ENCODE measurements around the gene MINDY4.

MINDY4 gene

DNA sequence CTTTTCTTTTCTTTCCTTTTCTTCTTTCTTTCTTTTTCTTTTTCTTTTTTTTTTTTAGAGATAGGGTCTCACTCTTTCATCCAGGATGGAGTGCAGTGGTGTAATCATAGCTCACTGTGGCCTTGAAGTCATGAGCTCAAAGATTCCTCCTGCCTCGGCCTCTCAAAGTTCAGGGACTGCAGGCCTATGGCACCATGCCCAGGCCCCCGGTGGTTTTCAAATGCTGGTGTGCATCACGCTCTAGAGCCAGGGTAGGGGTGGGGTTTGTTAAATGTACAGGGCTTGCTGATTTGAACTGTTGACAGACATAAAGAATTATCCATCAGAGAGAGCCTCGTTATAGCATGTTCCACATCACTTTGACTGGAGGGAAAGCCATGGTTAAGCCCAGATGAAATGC, 5.8 kb downstream of the MINDY4 start:
- DNase-seq, result no peak

DNA sequence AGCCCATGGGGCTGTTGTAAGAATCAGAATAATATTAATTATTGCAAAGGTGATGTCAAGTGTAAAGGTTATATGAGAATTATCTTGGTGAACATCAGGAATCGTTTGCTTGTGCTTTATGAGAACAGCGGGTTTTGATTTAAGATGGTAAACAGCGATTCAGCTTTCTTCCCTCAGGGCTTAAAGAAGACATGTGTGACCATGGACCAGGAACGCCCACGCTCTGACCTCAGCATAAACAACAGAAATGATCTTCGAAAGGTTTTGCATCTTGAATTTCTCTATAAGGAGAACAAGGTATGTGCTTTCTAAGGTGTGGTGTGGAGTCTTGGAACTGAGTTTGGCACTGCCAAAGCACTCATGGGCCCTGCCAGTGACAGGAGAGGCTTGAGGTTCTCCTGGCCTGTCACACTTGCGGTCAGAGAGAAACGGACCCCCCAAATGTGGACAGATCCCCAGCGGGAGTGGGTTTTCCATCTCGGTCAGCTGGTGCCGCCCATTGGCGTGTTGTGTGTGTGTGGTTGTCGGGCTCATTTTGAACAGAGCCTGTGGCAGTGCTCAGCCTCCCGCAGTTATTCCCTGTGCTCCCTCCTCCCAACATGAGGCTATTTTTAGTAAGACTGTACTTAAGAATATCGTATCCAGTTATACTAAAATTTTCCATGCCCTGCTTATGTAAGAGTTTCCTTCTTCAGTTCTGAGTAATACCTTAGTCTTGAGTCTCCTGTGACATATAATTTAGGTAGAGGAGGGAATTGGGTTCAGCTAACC, 7.2 kb downstream of the MINDY4 start:
- DNase-seq, result no peak

DNA sequence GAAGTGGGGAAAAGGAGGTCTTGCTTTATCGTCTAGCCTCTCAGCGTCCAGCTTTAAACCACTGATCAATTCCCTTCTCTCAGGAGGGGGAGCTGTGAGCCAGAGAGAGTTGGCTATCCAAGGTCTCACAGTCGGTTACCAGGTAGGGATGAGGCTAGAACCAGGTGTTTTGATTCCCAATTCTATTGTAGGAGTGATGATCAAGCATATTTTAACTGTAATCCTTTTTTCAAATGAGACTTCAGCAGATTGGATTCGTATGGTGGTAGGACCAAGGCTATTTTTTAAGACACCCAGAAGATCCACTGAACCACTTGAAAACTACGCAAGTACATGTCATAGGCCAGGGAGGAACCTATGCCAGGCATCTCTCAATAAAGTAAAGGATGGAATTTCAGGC, 8.4 kb downstream of the MINDY4 start:
- DNase-seq, result no peak

DNA sequence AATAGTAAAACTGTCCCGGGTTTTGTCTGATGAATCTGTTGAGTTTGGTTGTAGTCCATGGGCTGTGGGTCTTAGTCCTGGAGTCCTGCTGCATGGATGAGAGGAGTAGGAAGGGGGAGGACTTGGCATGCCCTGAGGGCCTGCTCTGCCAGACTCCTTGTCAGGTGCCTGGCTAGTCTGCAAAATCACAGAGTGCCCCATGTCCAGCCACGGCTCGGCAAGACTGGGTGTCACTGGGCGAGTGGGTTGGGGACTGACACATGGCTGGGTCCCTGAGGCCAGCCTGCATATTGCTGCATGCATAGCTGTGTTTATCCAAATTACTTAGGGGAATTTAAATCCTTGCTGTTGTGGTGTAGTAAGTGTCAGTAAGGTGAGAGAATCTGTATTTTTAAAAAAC, 9.7 kb downstream of the MINDY4 start:
- DNase-seq, result no peak

DNA sequence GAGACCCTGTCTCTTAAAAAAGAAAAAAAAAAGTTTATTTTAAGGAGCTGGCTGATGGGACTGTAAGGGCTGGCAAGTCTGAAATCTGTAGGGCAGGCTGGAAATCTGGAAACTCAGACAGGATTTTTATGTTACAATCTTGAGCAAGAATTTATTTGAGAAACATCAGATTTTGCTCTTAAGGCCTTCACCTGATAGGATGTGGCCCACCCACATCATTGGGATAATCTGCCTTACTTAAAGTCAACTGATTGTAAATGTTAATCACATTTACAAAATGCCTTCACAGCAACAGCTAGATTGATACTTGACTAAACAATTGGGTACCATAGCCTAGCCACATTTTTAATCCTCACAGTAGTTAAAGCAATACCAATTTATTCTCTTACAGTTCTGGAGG, 11.5 kb downstream of the MINDY4 start:
- no peak for DNase-seq

DNA sequence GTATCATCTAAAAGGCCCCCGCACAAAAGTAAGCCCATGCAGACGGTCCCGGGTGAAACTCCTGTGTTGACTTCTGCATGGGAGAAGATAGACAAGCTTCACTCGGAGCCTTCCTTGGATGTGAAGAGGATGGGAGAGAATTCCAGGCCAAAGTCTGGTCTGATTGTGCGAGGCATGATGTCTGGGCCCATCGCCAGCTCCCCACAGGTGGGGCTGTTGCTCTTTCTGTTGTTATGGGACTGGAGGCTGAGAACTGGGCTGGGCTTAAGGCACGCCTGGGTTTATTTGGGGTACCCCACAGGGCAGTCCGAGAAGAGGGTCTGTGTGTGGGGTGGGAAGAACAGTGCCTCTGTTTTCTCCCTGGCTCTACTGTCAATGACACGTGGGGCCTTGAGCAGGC, 14.6 kb downstream of the MINDY4 start:
- DNase-seq, result no peak

DNA sequence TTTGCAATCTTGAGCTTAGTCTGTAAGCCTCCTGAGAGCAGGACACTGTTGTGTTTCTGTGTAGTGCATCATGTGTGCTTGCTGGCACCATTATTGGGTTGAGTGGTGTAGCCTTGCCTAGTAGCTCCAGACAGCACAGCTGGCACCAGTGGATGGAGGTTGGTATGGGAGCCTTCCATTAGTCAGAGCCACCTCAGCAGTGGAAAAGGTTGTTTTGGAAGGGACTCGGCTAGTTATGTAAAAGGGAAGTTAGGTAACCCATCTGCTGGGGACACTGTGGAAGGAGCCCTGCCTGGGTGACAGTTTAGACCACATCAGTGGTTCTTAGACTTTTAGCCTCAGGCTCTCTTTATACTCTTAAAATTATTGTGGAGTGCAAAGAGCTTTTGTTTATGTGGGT, 16.3 kb downstream of the MINDY4 start:
- DNase-seq, result no peak

DNA sequence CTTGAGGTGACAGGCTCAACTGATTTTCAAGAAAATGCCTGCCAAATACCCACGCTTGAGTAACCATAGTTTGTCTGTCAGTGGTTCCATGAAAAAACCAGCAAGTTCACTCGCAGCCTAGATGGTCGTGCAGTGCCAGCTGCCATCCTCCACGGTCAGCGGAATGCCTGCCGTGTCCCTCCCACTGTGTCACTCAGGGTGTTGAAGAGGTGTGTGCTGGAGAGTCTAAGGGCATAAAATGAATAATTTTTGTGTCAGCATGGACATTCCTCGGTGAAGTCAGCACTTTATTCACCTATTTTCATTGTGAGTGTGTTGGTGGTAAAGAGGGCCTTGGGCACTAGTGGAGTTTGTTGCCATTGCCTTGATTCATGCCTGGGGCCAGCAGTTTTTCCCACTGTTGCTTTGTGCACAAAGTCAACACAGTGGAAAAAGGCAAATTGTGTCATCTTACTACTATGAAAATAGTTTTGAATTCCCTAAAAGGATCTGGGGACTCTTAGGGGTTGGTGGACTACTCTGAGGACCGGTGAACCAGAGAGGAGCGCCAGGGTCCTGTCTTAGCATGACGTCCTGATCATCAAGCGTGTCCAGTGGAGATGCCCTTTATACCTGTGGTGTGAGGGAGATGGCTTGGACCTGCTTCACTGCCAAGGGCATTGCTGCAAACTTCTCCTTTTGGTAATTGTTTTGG, 17.6 kb downstream of the MINDY4 start:
- DNase-seq, result no peak

DNA sequence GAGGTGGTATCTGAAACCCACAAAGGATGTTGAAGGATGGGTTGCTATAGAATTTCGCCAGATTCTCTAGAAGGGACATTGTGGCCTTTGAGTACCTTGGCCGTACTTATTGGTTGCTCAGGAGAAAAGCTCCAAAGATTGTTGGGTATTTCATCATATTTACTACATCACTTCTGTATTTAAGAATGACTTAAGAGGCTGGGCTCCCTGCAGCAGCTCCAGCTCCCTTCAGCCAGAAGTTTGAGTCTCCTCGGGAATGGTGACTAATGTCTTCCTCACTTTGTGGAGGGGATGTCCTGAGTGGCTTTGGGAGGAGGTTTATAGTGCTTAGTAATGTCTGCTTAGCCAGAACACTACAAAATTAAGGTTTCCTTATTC, 18.1 kb downstream of the MINDY4 start:
- DNase-seq, result no peak

DNA sequence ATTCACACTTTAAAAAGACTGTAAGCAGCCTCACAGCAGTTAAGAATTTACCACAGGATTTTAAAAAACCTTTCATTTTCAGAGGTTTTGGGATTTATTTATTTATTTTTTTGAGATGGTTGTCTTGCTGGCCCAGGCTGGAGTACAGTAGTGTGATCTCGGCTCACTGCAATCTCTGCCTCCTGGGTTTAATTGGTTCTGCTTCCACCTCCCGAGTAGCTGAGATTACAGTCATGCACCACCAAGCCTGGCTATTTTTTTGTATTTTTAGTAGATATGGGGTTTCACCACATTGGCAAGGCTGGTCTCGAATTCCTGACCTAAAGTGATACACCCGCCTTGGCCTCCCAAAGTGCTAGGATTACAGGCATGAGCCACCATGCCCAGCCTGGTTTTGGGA, 19.1 kb downstream of the MINDY4 start:
- DNase-seq, result no peak

DNA sequence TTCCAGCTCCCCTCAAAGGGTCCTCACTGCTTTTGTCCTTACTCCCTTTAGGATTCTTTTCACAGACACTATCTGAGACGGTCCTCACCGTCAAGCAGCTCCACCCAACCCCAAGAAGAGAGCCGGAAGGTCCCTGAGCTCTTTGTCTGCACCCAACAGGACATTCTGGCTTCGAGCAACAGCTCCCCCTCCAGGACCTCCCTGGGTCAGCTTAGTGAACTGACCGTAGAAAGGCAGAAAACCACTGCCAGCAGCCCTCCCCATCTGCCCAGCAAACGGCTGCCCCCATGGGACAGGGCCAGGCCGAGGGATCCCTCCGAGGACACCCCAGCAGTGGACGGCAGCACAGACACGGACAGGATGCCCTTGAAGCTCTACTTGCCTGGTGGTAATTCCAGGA, 19.9 kb downstream of the MINDY4 start:
- no peak for DNase-seq

DNA sequence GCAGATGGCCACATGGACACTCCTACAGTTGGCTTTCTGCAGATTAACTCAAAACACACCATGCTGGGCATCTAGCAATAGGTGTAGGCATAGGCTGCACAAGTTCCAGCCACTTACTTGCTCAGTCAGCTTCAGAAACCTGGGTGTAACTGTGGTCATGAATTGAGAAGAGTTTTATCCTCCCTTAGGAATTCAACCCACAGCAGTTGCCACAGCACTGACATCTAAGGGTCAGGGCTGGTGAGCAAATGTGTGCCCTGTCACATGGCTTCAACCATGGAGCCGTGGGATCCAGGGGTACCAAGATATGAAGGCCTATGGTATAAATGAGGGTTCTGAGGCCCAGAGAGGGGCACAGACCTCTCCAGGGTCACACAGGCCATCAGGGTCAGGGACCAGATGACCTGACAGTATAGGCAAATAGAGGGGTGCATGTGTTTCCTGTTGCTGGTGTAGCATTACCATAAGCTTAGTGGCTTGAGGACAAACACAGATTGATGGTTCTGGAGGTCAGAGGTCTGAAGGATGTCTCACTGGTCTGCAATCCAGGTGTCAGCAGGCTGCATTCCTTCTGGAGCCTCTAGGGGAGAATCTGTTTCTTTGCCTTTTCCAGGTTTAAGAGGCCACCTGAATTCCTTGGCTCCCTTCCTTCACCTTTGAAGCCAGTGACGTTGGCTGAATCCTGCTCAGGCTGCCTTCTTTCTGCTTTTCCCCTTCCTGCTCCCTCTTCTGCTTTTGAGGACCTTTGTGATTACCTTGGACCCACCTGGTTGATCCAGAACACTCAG, 24.1 kb downstream of the MINDY4 start:
- no peak for DNase-seq

DNA sequence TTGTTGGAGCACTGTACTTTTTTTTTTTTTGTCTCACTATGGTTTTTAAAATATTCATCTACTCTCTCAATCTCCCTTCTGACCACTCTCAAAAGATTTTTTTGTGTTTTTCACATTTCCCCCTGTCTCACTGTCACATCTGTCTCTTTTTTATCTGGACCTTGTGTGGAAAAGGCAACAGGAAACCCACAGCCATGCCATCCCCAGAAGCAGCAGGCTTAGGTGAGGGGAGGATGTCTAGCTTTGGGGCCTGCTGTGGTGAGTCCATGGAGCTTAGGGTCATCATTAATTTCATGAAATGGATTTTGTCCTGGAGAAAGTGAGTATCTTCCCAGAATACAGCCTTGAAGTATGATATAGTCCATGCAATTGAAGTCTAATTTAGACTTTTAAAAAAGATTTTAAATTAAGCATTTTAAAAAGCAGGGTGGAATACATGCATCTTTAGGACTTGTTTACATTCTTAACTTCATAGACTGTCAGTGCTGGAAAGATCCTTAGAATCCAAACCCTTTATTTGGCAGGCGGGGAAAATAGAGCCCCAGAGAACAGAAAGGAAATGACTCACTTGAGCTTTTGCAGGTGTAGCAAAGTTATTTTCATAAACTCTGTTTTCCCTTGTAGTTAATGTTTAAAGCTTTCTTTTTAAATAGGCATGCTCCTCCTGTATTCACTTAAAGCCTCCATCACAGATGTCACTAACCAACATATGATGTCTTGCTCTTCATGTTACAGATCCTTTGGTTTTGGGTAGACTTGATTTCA, 25.1 kb downstream of the MINDY4 start:
- DNase-seq, result no peak

DNA sequence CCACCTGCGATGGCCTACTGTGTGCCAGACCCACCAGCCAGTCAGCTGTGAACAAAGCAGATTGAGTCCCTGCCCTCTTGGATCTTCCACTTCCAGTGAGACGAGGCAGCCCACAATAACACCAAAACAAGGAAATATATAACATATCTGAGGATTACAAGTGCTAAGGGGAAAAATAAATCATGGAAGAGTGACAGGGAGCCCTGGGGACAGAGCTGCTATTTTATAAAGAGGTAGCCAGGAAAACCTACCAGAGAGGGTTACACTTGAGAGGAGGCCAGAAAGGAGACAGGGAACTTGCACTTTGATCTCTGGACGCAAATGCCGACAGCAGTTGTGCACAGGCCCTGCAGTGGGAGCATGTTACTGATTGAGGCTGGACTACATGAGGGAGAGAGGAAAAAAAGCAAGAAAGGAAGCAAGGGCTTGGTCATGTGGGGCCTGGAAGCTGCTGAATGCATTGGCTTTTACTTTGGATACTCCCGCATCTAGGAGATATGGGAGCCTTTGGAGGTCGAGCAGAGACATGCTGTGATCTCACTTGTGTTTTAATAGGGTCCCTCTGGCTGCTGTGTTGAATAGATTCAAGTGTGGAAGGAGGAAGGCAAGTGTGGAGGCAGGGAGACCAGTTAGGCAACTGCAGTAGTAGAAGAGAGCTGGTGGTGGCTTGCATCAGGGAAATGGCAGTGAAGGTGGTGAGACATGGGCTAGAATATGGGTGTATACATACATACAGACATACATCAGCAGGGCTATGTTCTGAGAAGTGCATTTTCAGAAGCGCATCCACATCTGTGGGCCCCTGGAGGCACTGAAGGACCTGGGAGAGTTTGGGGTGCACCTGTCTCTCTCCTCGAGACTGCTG, 26.2 kb downstream of the MINDY4 start:
- no peak for DNase-seq

DNA sequence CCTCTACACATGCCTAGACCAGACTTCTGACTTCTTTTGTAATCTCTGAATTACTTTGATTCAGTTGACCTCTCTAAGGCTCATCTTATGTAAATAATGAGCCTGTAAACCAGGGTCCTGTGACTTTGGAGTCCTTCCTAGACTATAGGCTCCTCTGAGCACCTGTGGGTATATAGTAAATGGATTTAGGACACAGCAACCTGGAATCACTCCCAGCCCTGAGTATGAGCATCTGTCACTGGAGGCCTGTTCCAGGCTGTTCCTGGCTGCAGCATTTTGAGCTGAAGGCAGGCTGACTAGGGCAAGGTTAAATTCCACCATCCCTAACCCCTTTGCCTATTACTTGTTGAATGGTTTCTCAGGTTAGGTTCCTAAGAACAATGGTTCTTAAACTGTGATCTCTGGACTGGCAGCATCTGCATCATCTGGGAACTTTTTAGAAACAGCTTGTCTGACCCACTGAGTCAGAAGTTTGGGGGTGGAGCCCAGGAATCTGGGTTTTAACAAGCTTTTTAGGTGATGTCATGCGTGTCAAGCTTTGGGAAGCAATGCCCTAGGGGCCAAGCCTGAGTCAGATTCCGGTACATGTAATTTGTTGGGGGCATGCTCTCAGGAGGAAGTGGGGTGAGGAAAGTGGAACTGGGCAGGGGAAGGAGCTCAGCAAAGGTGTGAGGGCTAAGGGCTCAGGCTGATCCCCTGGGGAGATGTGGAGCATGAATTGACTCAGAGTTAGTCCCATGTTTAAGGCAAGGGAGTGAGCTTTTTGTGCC, 28.2 kb downstream of the MINDY4 start:
- DNase-seq, result peak in 1 of 2 experiments; percentile 19

DNA sequence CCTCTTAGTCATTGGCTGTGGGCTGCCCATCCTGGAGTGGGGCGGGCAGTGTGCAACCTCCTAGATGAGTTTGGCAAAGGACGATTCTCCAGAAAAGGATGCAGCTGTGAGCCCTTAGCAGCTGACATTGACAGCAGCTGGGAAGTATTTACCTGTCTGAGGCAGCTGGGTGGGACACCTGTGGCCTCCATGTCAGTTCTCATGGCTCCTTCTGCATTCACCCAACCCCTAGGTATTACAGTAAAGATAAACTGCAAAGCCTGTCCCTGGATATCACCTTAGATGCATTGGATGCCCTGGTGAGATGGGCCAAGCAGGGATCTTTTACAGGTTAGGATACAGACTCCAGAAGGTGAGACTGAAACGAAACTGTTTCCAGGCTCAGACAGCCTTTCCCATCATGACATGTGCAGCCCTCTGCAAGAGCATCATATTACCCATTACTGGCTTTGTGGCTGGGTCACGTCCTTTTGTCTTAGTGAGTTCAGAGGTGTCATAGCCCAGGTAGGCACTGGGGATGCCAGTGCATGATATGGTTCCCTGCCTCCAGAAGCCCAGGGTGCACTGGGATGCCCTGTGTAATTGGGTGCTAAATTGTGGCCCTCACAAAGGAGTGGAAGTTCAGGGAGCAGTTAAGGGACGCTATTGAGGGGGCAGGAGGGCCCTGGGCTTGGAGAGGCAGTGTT, 28.9 kb downstream of the MINDY4 start:
- peak in 1 of 2 experiments; percentile 7 for DNase-seq

DNA sequence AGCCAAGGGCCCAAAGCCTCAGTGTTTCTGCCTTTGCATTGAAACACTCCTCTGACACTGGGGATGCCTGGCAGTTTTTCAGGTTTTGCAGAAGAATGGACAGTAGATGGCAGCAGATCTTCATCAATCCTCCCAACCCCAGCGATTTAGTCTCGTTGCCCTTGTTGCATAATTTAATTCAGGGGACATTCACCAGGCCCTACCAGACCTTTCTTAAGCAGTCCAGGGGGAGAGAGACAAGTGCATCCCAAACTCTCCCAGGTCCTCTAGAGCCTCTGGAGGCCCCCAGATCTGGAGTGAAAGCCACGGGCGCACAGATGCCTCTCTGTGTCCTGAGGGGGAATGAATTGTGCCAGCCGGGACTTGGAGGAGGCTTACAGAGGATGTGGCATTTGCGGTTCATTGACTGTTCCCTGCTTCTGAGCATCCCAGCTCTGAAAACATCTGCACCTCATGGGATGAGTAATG, 29.6 kb downstream of the MINDY4 start:
- peak; percentile 15 to 71 for DNase-seq

DNA sequence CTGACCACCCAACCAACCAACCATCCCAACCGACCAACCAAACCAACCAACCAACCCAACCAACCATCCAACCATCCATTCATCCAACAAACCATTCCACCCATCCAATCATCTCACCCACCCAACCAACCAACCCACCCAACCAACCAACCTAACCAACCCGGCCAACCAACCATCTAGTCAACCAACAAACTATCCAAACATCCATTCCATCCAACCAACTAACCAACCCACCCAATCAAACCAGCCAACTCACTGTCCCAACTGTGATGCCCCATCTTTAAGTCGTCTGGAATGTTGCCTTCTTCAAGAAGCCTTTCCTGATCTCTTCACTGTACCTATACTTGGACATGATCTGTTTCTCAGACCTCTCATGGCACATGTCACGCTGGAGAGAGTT, 31.6 kb downstream of the MINDY4 start:
- DNase-seq, result no peak

DNA sequence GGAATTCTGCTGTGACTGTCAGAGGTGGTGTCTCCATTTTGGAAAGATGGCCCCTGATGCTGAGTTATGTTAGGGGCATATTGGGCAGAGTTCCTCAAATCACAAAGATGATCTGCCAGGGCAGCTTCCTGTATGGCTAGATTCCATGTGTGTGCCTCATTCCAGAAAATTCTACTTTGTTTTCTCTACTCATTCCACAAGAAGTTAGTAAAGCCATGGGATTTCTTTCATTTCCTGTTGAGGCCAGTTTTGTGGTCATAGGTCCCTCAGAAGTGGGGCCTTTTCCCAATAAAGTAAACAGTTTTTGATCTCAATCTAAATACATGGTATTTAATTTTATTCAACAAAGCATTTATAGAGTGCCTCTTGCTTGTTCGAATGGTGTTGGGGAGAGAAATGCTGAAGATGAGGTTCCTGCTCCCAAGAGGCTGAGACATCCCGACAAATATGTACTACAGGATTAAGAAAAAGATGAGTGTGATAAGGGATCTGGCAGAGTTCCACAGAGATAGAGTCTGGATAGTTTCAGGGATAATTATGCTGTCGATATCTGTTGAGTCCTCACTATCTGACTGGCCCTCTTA, 33.0 kb downstream of the MINDY4 start:
- no peak for DNase-seq

DNA sequence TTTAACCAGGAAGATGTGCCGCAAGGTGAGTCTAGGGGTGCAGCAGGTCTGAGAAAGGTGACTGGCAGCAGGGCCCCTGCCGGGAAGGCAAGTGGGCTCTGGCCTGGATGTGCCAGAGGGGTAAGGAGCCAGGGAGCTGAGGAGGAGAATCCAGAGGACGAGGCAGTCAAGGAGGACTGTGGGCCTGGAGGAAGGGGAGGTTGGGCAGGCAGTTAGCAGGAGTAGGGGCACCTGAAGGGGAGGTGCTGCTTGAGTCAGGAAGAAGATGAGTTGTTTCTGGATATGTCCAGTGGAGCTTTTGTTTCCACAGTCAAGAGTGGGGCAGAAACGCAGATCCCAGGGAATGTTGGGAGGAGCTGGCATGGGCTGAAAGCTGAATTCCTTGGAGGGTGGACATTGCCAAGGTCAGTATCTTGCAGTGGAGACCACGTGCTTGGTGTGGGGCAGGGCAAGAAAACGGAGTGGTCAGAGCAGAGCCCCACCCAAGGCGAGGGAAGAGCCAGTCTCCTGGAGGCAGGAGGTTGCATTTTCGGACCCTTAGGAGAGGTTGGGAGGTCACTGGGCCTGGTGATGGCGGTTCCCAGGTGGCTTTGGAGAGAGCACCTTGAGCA, 34.0 kb downstream of the MINDY4 start:
- DNase-seq, result no peak
